Inflammatory macrophage treated with lipopolysaccharide for 1 hour (primary cell): ENCODE data around the gene CDK4.
"Not testable (repeated sequence)": the region's sequence is repeated elsewhere in the genome, so short reads cannot be mapped to it uniquely, and the experiment has no call there.

Source experiments
- DNase-seq, 2 donors: peaks; one replicate each; pipeline ENCODE4 v3.0.0-alpha.2; 2020 to 2022

Gene CDK4

GRCh38 chr12:57724003-57724935 lies 27.8 kb downstream of the CDK4 start:
- no peak for DNase-seq

GRCh38 chr12:57723630-57723962 lies 28.5 kb downstream of the CDK4 start:
- no peak for DNase-seq

DNA sequence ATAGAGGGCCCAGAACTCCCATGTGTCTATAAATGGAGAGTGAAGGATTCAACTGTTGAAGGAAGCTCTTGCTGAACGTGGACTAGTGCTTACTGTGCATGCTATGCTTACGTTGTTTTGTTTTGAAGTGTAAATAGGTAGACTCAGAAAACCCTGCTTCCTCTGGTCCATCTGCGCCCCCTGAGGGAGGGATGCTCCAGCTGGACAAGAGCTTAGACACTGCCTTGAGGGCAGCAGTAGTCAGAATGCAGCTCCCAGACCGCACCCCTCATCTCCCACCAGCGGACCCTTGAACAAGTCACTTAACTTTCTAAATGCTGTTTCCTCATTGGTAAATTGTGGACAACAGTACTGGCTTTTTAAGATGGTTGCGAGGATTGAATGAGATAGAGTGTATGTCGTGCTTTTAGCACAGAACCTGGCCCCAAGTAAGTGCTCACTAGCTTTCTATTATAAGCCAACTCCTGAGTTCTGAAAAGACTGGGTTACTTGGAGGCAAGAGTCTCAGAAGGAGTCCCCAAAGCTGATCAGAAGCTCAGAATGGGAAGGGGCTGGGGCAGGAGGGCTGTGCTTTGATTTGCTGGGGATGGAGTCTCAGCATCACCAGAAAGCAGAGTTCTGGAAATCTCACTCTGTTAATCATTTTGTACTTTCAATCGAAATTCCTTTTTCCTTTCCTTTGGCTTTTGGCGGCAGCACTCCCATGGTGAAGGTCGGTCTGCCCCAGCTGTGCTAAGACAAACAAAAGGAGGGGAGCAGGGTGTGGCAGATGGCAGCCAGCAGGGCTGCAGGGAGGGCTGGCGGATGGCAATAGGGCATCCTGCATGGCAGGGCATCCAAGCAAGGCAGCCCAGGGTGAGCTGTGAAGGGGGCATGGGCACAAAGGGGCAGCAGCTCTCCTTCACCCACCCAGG lies 29.1 kb downstream of the CDK4 start:
- no peak for DNase-seq

GRCh38 chr12:57721846-57722608 lies 30.1 kb downstream of the CDK4 start:
- not testable (repeated sequence) for DNase-seq

- no peak for DNase-seq
These were observed 31.2 kb downstream of the CDK4 start for GRCh38 chr12:57720606-57721595.

DNA sequence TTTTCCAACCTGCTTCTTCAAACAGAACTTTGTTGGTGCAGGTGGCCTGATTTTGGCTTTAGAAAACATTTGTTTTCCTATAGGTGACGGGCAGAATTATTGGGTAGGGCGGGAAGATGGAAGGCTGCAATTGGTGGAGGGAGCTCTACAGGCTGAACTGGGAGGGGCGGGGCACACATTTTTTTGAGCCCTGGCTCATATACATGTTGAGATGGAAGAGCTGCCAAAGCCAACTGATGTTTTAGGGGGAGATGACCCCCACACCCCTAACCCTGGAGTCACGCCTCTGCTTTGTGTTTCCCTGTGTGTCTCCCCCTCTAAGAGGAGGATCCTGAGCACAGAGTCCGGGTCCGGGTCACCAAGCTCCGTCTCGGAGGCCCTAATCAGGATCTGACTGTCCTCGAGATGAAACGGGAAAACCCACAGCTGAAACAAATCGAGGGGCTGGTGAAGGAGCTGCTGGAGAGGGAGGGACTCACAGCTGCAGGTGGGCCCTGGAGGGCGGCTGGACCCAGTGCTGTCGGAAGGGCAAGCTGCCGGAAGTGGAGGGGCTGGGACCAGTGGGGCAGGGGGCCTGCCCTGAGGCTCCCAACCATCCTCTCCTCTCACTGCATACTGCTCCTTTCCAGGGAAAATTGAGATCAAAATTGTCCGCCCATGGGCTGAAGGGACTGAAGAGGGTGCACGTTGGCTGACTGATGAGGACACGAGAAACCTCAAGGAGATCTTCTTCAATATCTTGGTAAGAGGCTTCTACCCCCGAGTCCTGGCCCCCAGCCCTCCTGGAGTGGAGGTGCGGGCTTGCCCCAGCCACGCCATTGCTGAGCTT lies 32.1 kb downstream of the CDK4 start:
- DNase-seq = no peak

- DNase-seq = no peak
These were observed 33.2 kb downstream of the CDK4 start for GRCh38 chr12:57718641-57719528.

- no peak for DNase-seq
These were observed 34.1 kb downstream of the CDK4 start for GRCh38 chr12:57717846-57718640.

GRCh38 chr12:57717131-57717530 lies 35.0 kb downstream of the CDK4 start:
- DNase-seq = no peak

GRCh38 chr12:57716305-57716704 lies 35.8 kb downstream of the CDK4 start:
- no peak for DNase-seq

GRCh38 chr12:57715786-57716185 lies 36.3 kb downstream of the CDK4 start:
- no peak for DNase-seq

DNA sequence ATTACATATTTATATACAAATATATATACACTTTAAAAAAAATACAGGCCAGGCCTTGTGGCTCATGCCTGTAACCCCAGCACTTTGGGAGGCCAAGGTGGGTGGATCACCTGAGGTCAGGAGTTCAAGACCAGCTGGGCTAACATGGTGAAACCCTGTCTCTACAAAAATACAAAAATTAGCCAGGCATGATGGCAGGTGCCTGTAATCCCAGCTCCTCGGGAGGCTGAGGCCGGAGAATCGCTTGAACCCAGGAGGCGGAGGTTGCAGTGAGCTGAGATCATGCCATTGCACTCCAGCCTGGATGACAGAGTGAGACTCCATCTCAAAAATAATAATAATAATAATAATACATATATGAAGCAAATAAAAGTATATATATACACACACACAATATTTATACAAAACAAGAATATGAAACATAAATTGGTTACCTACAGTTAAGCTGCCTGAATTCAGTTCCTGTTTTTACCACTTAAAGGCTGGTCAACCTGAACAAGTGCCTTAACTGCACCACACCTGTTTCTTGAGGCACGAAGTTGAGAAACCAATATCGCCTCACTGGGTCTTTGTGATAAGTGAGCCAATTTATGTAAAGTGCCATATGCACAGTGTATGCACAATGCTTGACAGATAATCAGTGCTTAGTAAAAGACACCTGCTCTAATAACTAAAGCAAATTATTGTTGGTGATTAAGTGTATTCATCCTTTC lies 36.9 kb downstream of the CDK4 start:
- DNase-seq = not testable (repeated sequence)

- DNase-seq = no peak
These were observed 38.9 kb downstream of the CDK4 start for GRCh38 chr12:57713209-57713608.

- no peak for DNase-seq
These were observed 39.4 kb downstream of the CDK4 start for GRCh38 chr12:57712701-57713100.

- no peak for DNase-seq
These were observed 43.8 kb downstream of the CDK4 start for GRCh38 chr12:57708296-57708695.

- DNase-seq = no peak
These were observed 44.9 kb downstream of the CDK4 start for GRCh38 chr12:57707250-57707649.

- no peak for DNase-seq
These were observed 51.8 kb downstream of the CDK4 start for GRCh38 chr12:57700317-57700716.

GRCh38 chr12:57698414-57698813 lies 53.7 kb downstream of the CDK4 start:
- DNase-seq = no peak
